GM18861 (cell line): ENCODE results near the gene TRIM59.
A peak's percentile ranks its signal among the peaks of the same experiment; 100 is the strongest.

Experiments used
- ATAC-seq: cut with Tn5 transposase; IDR thresholded peaks from one replicate; pipeline ENCODE4 v1.9.1; 2021; ENCODE audit not compliant: unreplicated experiment

TRIM59 gene, protein sequence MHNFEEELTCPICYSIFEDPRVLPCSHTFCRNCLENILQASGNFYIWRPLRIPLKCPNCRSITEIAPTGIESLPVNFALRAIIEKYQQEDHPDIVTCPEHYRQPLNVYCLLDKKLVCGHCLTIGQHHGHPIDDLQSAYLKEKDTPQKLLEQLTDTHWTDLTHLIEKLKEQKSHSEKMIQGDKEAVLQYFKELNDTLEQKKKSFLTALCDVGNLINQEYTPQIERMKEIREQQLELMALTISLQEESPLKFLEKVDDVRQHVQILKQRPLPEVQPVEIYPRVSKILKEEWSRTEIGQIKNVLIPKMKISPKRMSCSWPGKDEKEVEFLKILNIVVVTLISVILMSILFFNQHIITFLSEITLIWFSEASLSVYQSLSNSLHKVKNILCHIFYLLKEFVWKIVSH

GRCh38 chr3:160449636-160450598 lies at the start of gene TRIM59:
Gene TRIM59 (minus strand): TSS chr3:160449786. CDS start chr3:160439183, 10,603 bp downstream.
- ATAC-seq: peak; percentile 91

GRCh38 chr3:160498202-160498601 lies 48.6 kb upstream of the TRIM59 start:
- ATAC-seq: no peak

DNA sequence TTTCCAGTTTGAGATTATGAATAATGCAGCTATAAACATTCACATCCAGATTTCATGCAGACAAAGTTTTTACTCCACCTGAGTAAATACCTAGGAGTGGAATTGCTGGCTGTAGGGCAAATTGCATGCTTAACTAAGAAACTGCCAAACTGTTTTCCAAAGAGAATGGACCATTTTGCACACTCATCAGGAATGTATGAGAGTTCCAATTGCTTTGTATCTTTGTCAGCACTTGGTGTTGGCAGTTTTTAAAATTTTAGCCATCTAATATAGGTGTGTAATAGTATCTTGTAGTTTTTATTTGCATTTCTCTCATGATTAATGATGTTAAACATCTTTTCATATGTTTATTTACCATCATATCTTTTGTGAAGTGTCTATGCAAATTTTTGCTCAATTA lies 40.6 kb upstream of the TRIM59 start:
- no peak for ATAC-seq

DNA sequence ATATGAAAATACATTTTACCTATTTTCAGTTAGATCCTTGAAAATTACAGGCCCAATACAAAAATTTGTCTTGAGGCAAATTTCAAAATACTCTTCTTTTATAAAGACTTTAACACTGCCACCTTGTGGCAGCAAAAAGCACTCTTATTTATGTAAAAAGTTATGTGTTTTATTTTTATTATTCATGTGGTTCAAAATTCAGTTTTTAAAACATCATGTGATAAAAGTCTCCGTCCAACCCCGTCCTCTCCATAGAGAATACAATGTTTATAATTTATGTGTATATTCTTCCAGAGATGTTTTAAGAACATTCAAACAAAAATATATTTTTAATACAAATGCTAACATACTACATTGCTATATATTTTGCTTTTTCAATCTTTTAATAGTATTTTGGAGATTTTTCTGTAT lies 36.9 kb upstream of the TRIM59 start:
- no peak for ATAC-seq

DNA sequence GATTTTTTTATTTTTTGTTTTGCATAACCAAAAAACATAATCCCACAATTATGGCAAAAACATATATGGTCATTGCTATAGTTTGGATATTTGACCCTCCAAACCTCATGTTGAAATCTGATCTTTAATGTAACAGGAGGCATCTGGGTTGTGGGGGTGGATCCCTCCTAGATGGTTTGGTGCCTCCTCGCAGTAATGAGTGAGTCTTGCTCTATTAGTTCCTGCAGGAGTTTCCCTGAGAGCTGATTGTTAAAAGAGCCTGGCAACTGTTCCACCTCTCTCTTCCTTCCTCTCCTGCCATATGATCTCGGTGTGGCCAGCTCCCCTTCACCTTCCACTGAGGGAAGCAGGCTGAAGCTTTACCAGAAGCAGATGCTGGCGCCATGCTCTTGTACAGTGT lies 33.2 kb upstream of the TRIM59 start:
- no peak for ATAC-seq

DNA sequence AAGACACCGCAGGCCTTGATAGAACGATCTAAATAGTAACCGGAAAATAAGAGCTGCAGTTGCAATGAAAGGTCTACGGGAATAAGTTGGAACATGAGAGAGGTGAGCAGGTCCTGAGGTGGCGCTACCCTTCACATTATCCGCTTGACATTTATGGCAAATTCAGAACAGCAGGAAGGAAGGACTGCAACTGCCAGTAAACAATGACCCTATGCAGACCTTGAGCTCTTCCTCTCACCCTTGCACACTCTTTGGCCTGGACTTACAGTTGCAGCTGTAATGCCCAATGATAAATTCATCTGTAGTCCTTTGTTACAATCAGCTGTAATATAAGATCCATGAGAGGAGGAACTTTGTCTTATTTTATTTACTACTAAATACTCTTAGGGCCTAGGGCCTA lies 32.3 kb upstream of the TRIM59 start:
- ATAC-seq: no peak

- no peak for ATAC-seq
These were observed 31.3 kb upstream of the TRIM59 start for GRCh38 chr3:160480931-160481330.

GRCh38 chr3:160479376-160479775 lies 29.8 kb upstream of the TRIM59 start:
- no peak for ATAC-seq

GRCh38 chr3:160478338-160478737 lies 28.8 kb upstream of the TRIM59 start:
- no peak for ATAC-seq

DNA sequence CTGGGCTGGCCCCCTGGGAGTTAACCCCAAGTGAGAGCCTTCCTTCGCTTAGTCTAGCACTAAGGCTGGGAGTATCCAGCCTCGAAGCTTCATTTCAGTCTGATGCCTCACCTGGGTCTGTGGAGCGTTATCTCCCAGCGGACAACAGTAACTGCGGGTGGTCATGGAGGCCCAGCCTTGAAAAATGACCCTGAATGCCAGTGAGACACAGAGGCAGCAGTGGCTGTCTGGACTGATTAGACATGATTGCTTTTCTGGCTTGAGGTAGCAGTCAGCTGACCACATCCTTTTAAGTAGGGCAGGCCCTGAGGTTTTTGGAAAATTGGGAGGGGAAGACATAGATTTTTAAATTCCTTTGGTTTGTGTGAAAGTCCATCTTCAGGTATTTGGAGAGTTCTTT lies 28.2 kb upstream of the TRIM59 start:
- ATAC-seq: no peak

- ATAC-seq: no peak
These were observed 26.3 kb upstream of the TRIM59 start for GRCh38 chr3:160475884-160476283.

- no peak for ATAC-seq
These were observed 25.6 kb upstream of the TRIM59 start for GRCh38 chr3:160475153-160475552.

- no peak for ATAC-seq
These were observed 24.8 kb upstream of the TRIM59 start for GRCh38 chr3:160474416-160474838.

GRCh38 chr3:160473978-160474377 lies 24.4 kb upstream of the TRIM59 start:
- no peak for ATAC-seq

GRCh38 chr3:160473221-160473620 lies 23.6 kb upstream of the TRIM59 start:
- no peak for ATAC-seq

- peak; percentile 76 for ATAC-seq
These were observed 22.8 kb upstream of the TRIM59 start for GRCh38 chr3:160472344-160472743.

GRCh38 chr3:160471892-160472291 lies 22.3 kb upstream of the TRIM59 start:
- ATAC-seq: no peak

DNA sequence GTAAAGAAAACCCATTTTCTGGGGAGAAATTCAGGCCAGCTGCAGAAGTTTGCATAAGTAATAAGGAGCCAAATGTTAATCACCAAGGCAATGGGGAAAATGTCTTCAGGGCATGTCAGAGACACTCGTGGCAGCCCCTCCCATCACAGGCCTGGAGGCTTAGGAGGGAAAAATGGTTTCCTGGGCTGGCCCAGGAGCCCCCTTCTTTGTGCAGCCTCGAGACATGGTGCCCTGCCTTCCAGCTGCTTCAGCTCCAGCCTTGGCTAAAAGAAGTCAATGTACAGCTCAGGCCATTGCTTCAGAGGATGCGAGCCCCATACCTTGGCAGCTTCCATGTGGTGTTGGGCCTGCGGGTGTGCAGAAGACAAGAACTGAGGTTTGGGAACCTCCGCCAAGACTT lies 20.6 kb upstream of the TRIM59 start:
- no peak for ATAC-seq

GRCh38 chr3:160464971-160465370 lies 15.4 kb upstream of the TRIM59 start:
- ATAC-seq: no peak

- no peak for ATAC-seq
These were observed 14.7 kb upstream of the TRIM59 start for GRCh38 chr3:160464321-160464720.

DNA sequence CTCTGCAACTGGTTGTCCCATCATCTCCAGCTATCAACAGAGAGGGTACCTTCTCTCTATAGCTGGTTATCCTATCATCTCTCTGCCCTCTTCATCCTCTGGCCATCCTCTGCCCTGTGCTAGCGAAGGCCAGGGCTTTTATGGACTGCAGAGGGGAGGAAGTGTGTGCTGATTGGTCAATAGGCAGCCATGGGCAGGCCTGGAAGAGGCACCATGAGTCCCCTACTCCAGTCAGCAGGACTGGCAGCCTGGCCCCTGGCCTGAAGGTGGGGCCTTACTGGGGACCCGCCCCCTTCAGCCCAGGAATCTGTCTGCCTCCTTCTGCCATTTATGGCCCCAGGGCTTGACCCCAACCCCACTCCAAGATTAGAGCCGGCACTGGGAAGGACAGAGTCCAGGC lies 10.4 kb upstream of the TRIM59 start:
- no peak for ATAC-seq

DNA sequence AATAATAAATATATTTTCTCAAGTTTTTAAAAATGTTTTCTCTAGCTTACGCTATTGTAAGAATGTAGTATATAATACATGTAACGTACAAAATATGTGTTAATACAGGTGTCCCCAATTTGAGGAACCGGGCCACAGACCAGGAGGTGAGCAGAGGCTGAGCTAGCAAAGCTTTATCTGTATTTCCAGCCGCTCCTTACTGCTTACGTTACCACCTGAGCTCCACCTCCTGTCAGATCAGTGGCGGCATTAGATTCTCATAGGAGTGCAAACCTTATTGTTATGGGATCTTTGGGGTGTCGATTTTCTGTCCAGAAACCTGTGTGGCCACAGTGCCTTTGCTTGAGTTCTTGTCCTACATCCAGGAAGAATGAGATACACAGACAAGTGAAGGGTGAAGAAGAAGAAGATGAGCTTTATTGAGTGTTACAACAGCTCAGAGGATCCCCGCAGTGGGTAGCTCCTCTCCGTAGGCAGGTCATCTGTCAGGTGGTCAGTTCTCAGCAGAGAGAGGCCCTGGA lies 9.9 kb upstream of the TRIM59 start:
- ATAC-seq: no peak
